Neuronal stem cell (in vitro differentiated cells): ENCODE results near the gene TXNDC12.

Experiments
- DNase-seq: peaks from one replicate; pipeline ENCODE4 v3.0.0-alpha.2; 2013; ENCODE audit warnings: low spot score
- H2AFZ ChIP-seq: one replicate; pipeline ENCODE4 v1.6.1; 2013; ENCODE audit warnings: mild to moderate bottlenecking, low read length, inconsistent platforms
- H2AK5ac ChIP-seq: 2 replicates; pipeline ENCODE4 v1.6.1; 2013; ENCODE audit warnings: low read depth, mild to moderate bottlenecking, inconsistent platforms, low read length, moderate library complexity, mixed read lengths
- H2BK120ac ChIP-seq: 2 replicates; pipeline ENCODE4 v1.6.1; 2013; ENCODE audit warnings: low read depth, mild to moderate bottlenecking, inconsistent platforms, low read length, moderate library complexity, mixed read lengths
- H2BK12ac ChIP-seq: one replicate; pipeline ENCODE4 v1.6.1; 2013; ENCODE audit warnings: low read length, inconsistent platforms
- H2BK15ac ChIP-seq: 2 replicates; pipeline ENCODE4 v1.6.1; 2013; ENCODE audit warnings: mild to moderate bottlenecking, low read length, inconsistent platforms, mixed read lengths
- H2BK5ac ChIP-seq: one replicate; pipeline ENCODE4 v1.6.1; 2013; ENCODE audit warnings: inconsistent platforms, mild to moderate bottlenecking, low read length, moderate library complexity
- H3K14ac ChIP-seq: one replicate; pipeline ENCODE4 v1.6.1; 2013; ENCODE audit warnings: low read length, inconsistent platforms
- H3K18ac ChIP-seq: 2 replicates; pipeline ENCODE4 v1.6.1; 2013; ENCODE audit warnings: low read length, inconsistent platforms
- H3K23ac ChIP-seq: 2 replicates; pipeline ENCODE4 v1.6.1; 2013; ENCODE audit warnings: low read depth, mild to moderate bottlenecking, mixed read lengths, low read length, inconsistent platforms; ENCODE audit not compliant: poor library complexity
- H3K27ac ChIP-seq: replicated peaks from 3 replicates; pipeline ENCODE4 v1.5.1; 2013; ENCODE audit warnings: low read length, inconsistent platforms
- H3K27me3 ChIP-seq, 3 experiments: 2 replicates each; pipeline ENCODE4 v1.6.1; 2013; ENCODE audit warnings: low read length in 3 of 3, mild to moderate bottlenecking in 2 of 3, inconsistent platforms in 1 of 3, low read depth in 1 of 3, mixed read lengths in 1 of 3, moderate library complexity in 1 of 3; ENCODE audit not compliant: control insufficient read depth in 3 of 3, insufficient read depth in 3 of 3
- H3K36me3 ChIP-seq, 2 donors: replicated peaks in 1 of 2; 2 replicates each; pipeline ENCODE4 v1.6.1; 2013; ENCODE audit warnings: low read length in 2 of 2; ENCODE audit not compliant: control insufficient read depth in 2 of 2, insufficient read depth in 2 of 2
- H3K4ac ChIP-seq: 2 replicates; pipeline ENCODE4 v1.6.1; 2013; ENCODE audit warnings: inconsistent platforms, mild to moderate bottlenecking, low read length, moderate library complexity
- H3K4me1 ChIP-seq, 2 donors: 1 replicate in 1 of 2; 2 replicates in 1 of 2; pipeline ENCODE4 v1.6.1; 2013; ENCODE audit warnings: low read length in 2 of 2, low read depth in 1 of 2; ENCODE audit not compliant: control insufficient read depth in 2 of 2, insufficient read depth in 1 of 2
- H3K4me2 ChIP-seq: one replicate; pipeline ENCODE4 v1.6.1; 2013; ENCODE audit warnings: mild to moderate bottlenecking, low read length, inconsistent platforms; ENCODE audit not compliant: insufficient read depth, poor library complexity, severe bottlenecking
- H3K4me3 ChIP-seq, 2 donors: 2 replicates each; pipeline ENCODE4 v1.5.1; 2013; ENCODE audit warnings: low read length in 2 of 2, mild to moderate bottlenecking in 2 of 2, inconsistent platforms in 1 of 2, moderate library complexity in 1 of 2
- H3K79me1 ChIP-seq: one replicate; pipeline ENCODE4 v1.6.1; 2013; ENCODE audit warnings: low read depth, mild to moderate bottlenecking, inconsistent platforms, low read length, moderate library complexity
- H3K9ac ChIP-seq: one replicate; pipeline ENCODE4 v1.6.1; 2013; ENCODE audit warnings: mild to moderate bottlenecking, low read depth, low read length, inconsistent platforms; ENCODE audit not compliant: poor library complexity
- H3K9me3 ChIP-seq, 2 donors: replicated peaks in 1 of 2; 2 replicates each; pipeline versions ENCODE3 to v1.6.1; 2013; ENCODE audit warnings: low read length in 2 of 2, mild to moderate bottlenecking in 2 of 2, inconsistent platforms in 1 of 2, low read depth in 1 of 2, mixed read lengths in 1 of 2, moderate library complexity in 1 of 2; ENCODE audit not compliant: control insufficient read depth in 2 of 2, insufficient read depth in 1 of 2
- H4K8ac ChIP-seq: one replicate; pipeline ENCODE4 v1.6.1; 2013; ENCODE audit warnings: low read depth, mild to moderate bottlenecking, inconsistent platforms, low read length, moderate library complexity
- H4K91ac ChIP-seq: one replicate; pipeline ENCODE4 v1.6.1; 2013; ENCODE audit warnings: low read length, low read depth, mild to moderate bottlenecking, inconsistent platforms; ENCODE audit not compliant: poor library complexity
- WGBS, 2 donors: extraction: QIAGEN DNeasy Blood & Tissue Kit; methylation state at CpG; one replicate each; pipeline ENCODE4 v1.1.7; 2013; ENCODE audit warnings: missing lambda C conversion rate in 2 of 2, mixed read lengths in 1 of 2; ENCODE audit not compliant: insufficient read length in 2 of 2, insufficient replicate concordance in 1 of 2; ENCODE audit errors: extremely low coverage in 2 of 2; 5-methylcytosine and 5-hydroxymethylcytosine counted together

The TXNDC12 gene

DNA sequence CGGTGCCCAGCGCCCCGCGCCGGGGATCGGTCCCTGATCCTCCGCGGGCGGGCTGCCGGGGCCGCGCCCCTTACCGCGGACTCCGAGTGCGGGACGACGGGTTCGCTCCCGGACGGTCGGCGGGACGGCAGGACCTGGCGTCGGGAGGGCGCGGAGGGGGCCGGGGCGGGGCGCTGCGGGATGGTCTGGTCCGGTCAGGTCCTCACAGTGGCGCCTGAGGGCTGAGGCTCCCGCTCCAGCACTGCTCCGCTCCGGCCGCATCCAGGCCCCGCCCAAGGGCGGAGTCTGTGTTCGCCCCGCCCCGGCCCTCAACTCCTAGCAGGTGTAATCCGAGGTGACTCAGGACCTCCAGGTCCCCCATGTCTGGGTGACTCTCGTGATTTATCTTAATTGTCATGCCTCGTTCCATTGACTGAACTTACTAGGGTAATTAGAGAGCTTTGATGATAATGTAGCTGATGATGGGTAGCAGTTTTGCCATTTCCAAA is 64.5 kb downstream of the TXNDC12 start, which contains the start of gene RAB3B:
TSS of gene RAB3B (minus strand) at position 223 of the 488 bp plus-strand sequence. CDS start 13,583 bp downstream, outside the sequence.
- no peak within 1 kb of the TSS for H2BK12ac ChIP-seq

DNA sequence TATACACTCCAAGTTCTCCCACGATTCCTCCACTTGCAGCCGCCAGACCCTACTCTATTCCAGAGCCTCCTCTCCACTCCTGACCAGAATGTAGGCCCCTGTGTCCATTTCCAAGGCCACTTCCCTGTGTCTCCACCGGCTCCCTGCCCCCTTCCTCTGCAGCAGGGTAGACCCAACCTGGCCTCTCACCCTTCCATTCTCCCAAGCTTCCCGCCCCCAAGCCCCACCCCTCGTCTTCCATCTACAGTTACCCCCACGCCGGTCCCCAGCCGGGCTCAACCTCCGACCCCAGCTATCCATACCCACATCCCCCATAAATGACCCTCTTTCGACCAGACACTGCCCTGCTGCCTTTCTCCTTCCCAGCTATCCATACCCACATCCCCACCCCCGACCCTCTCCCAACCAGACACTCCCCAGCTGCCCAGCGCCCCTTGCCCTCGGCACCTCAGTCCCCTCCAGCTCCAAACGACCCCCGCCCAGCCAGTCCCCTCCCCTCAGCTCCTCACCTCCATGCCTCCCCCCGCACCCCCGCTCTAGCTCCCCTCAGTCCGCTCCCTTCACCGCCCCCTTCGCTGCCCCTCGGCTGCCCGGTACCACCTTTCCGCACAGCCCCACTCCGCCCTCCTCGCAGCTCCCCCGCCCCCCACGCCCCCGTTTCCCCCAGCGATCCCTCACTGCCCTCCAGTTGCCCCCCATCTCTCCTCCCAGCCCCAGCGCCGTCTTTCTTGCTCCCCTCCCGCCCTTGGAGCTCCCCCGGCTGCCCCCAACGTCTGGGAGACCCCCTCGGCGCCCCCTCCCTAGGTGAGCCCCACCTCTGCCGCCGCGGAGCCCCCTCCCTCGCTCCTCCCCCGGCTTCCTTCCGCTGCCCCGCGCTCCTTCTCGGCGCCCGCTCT is 65.2 kb downstream of the TXNDC12 start:
- H2BK120ac ChIP-seq, result no peak overlapping the region
- no peak for DNase-seq
- peak overlapping the region; percentile 47 to 98 for H3K4me3 ChIP-seq
- H2BK12ac ChIP-seq, result no peak overlapping the region
- peak overlapping the region; percentile 92 for H3K18ac ChIP-seq
- H2BK5ac ChIP-seq, result no peak overlapping the region
- H4K91ac ChIP-seq, result no peak overlapping the region
- no CpG with 5 or more reads among the region's 47 CpGs for WGBS, 2 donors
- peaks cover 0 to 7% of the 10 kb centered on the region in 2 donors for H3K4me1 ChIP-seq
- H2AK5ac ChIP-seq, result peak overlapping the region; percentile 32
- peak overlapping the region; percentile 77 for H3K23ac ChIP-seq
- H3K27me3 ChIP-seq, result peaks cover 0 to 74% (median 2%) of the 10 kb centered on the region in 3 experiments
- H3K9me3 ChIP-seq, result no peaks in the 10 kb centered on the region
- H2BK15ac ChIP-seq, result peak overlapping the region; percentile 45
- H3K9ac ChIP-seq, result peak overlapping the region; percentile 65
- no peak overlapping the region for H3K4ac ChIP-seq
- H2AFZ ChIP-seq, result peak overlapping the region; percentile 97
- no peak overlapping the region for H4K8ac ChIP-seq
- H3K27ac ChIP-seq, result no peak overlapping the region
- H3K14ac ChIP-seq, result no peak overlapping the region
- no peaks in the 10 kb centered on the region for H3K79me1 ChIP-seq
- H3K4me2 ChIP-seq, result peak overlapping the region; percentile 68
- H3K36me3 ChIP-seq, result no peaks in the 10 kb centered on the region

More for the DNA sequence above, 64.5 kb downstream of the TXNDC12 start, which contains the start of gene RAB3B:
- H2AFZ ChIP-seq, result peak within 1 kb of the TSS; percentile 97
- no peaks in the 10 kb centered on the region for H3K9me3 ChIP-seq
- H3K4me2 ChIP-seq, result peak within 1 kb of the TSS; percentile 68
- no peak within 1 kb of the TSS for H3K27ac ChIP-seq
- H3K4me3 ChIP-seq, result peak within 1 kb of the TSS; percentile 47 to 98
- WGBS, 2 donors, result no CpG with 5 or more reads among the region's 46 CpGs
- H3K4ac ChIP-seq, result no peak within 1 kb of the TSS
- H3K79me1 ChIP-seq, result no peaks in the 10 kb centered on the region
- peak within 1 kb of the TSS; percentile 65 for H3K9ac ChIP-seq
- H3K27me3 ChIP-seq, result peaks cover 0 to 68% (median 2%) of the 10 kb centered on the region in 3 experiments
- no peaks in the 10 kb centered on the region for H3K36me3 ChIP-seq
- peaks cover 0 to 7% of the 10 kb centered on the region in 2 donors for H3K4me1 ChIP-seq
- H2AK5ac ChIP-seq, result peak within 1 kb of the TSS; percentile 32
- H2BK5ac ChIP-seq, result no peak within 1 kb of the TSS
- H4K8ac ChIP-seq, result no peak within 1 kb of the TSS
- H3K14ac ChIP-seq, result no peak within 1 kb of the TSS
- peak within 1 kb of the TSS; percentile 77 for H3K23ac ChIP-seq
- peak within 1 kb of the TSS; percentile 92 for H3K18ac ChIP-seq
- no peak within 1 kb of the TSS for H2BK120ac ChIP-seq
- peak within 1 kb of the TSS; percentile 45 for H2BK15ac ChIP-seq
- H4K91ac ChIP-seq, result no peak within 1 kb of the TSS
- DNase-seq, result peak; percentile 80

DNA sequence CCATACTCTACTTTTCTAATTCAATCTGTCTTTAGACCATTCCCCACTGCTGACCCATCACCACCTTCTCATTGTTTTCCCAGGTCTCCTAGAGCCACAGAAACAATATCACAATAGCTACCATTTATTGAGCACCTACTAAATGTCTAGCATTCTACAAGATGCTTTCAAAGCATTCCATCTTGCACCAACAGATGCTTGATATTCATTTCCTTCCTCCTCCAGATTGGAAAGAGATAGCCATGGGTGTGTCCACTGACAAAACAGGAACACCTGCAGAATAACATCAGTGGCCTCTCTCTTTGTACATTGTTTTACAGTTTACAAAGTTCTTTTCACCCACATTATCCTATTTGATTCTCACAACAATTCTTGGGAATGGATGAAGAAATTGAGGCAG is 66.7 kb downstream of the TXNDC12 start:
- H3K4me2 ChIP-seq, result no peak overlapping the region
- no peaks in the 10 kb centered on the region for H3K9me3 ChIP-seq
- H3K4ac ChIP-seq, result no peak overlapping the region
- DNase-seq, result no peak
- H3K36me3 ChIP-seq, result no peaks in the 10 kb centered on the region
- no peak overlapping the region for H3K14ac ChIP-seq
- no peak overlapping the region for H3K23ac ChIP-seq
- H2BK12ac ChIP-seq, result no peak overlapping the region
- no peak overlapping the region for H4K91ac ChIP-seq
- peaks cover 0 to 7% of the 10 kb centered on the region in 2 donors for H3K4me1 ChIP-seq
- H3K27me3 ChIP-seq, result peaks cover 0 to 72% (median 2%) of the 10 kb centered on the region in 3 experiments
- no peak overlapping the region for H3K9ac ChIP-seq
- H4K8ac ChIP-seq, result no peak overlapping the region
- no peak overlapping the region for H3K18ac ChIP-seq
- no peak overlapping the region for H2BK5ac ChIP-seq
- H3K27ac ChIP-seq, result no peak overlapping the region
- H3K4me3 ChIP-seq, result no peak overlapping the region
- H2AK5ac ChIP-seq, result no peak overlapping the region
- no peak overlapping the region for H2BK120ac ChIP-seq
- H3K79me1 ChIP-seq, result no peaks in the 10 kb centered on the region
- H2AFZ ChIP-seq, result no peak overlapping the region
- H2BK15ac ChIP-seq, result no peak overlapping the region

DNA sequence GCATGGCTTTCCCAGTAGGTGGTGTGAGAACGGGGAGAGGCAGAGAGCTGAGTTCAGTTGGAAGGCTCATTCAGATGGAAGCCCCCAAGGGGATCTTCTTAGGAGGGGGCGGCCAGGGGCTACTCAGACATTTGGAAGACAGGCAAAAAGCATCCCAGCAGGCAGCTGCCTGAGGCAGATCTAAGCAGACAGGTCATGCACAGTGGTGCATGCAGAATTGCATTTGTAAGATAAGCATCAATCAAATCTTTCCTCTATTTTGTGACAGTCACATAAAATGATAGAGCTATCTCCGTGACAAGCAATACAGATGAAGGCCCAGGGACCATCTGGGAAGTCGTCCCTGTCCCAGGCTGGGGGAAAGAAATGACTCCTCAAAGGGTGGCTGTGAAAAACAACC is 68.3 kb downstream of the TXNDC12 start:
- DNase-seq, result no peak

More for the DNA sequence above, 68.3 kb downstream of the TXNDC12 start:
- Histone ChIP-seq H2BK5ac (no peak overlapping the region), H4K91ac (no peak overlapping the region), H4K8ac (no peak overlapping the region), H2BK12ac (no peak overlapping the region), H3K4me2 (no peak overlapping the region), H2AFZ (no peak overlapping the region), H3K27me3 (peaks cover 0 to 57% (median 0%) of the 10 kb centered on the region in 3 experiments), H2BK120ac (no peak overlapping the region), H3K23ac (no peak overlapping the region), H3K36me3 (no peaks in the 10 kb centered on the region), H3K9me3 (no peaks in the 10 kb centered on the region), H3K4me3 (no peak overlapping the region), H2BK15ac (no peak overlapping the region), H2AK5ac (no peak overlapping the region), H3K4ac (no peak overlapping the region), H3K27ac (no peak overlapping the region), H3K79me1 (no peaks in the 10 kb centered on the region), H3K9ac (no peak overlapping the region), H3K14ac (no peak overlapping the region), H3K4me1 (peaks cover 0 to 7% of the 10 kb centered on the region in 2 donors), H3K18ac (no peak overlapping the region)
- no CpG with 5 or more reads among the region's 4 CpGs for WGBS, 2 donors
